Trophoblast cell (in vitro differentiated cells and primary cell): ENCODE measurements around the gene AZU1.

Experiments used
- DNase-seq, 2 donors: peaks; one replicate each; pipeline ENCODE4 v3.0.0-alpha.2; 2016
- H2AFZ ChIP-seq: 2 replicates; pipeline ENCODE4 v1.6.1; 2013; ENCODE audit warnings: low read length, moderate library complexity, mild to moderate bottlenecking; ENCODE audit not compliant: insufficient read depth, poor library complexity
- H2AK5ac ChIP-seq: 2 replicates; pipeline ENCODE4 v1.6.1; 2013; ENCODE audit warnings: mild to moderate bottlenecking, low read length
- H2BK120ac ChIP-seq: 2 replicates; pipeline ENCODE4 v1.6.1; 2013; ENCODE audit warnings: low read length, mild to moderate bottlenecking, moderate library complexity; ENCODE audit not compliant: insufficient read depth, poor library complexity
- H2BK12ac ChIP-seq: 2 replicates; pipeline ENCODE4 v1.6.1; 2013; ENCODE audit warnings: mild to moderate bottlenecking, low read length, moderate library complexity
- H2BK5ac ChIP-seq: 2 replicates; pipeline ENCODE4 v1.6.1; 2013; ENCODE audit warnings: low read length, low read depth, moderate library complexity, mild to moderate bottlenecking; ENCODE audit not compliant: poor library complexity
- H3K14ac ChIP-seq: 2 replicates; pipeline ENCODE4 v1.6.1; 2013; ENCODE audit warnings: mild to moderate bottlenecking, low read length
- H3K18ac ChIP-seq: 2 replicates; pipeline ENCODE4 v1.6.1; 2013; ENCODE audit warnings: mild to moderate bottlenecking, low read length
- H3K23ac ChIP-seq: 2 replicates; pipeline ENCODE4 v1.6.1; 2013; ENCODE audit warnings: low read length
- H3K27ac ChIP-seq: 2 replicates; pipeline ENCODE4 v1.5.1; 2013; ENCODE audit warnings: low read depth, mild to moderate bottlenecking, inconsistent platforms, low read length, moderate library complexity
- H3K27me3 ChIP-seq: 2 replicates; pipeline ENCODE4 v1.6.1; 2013; ENCODE audit warnings: inconsistent platforms, mild to moderate bottlenecking, low read length, moderate library complexity; ENCODE audit not compliant: insufficient read depth
- H3K36me3 ChIP-seq, 2 experiments: 1 replicate in 1 of 2; 2 replicates in 1 of 2; pipeline ENCODE4 v1.6.1; 2013; ENCODE audit warnings: low read length in 2 of 2, mild to moderate bottlenecking in 2 of 2, moderate library complexity in 1 of 2; ENCODE audit not compliant: insufficient read depth in 2 of 2, control insufficient read depth in 1 of 2
- H3K4ac ChIP-seq: 2 replicates; pipeline ENCODE4 v1.6.1; 2013; ENCODE audit warnings: low read depth, mild to moderate bottlenecking, low read length, moderate library complexity
- H3K4me1 ChIP-seq, 2 experiments: 1 replicate in 1 of 2; 2 replicates in 1 of 2; pipeline ENCODE4 v1.6.1; 2013; ENCODE audit warnings: low read length in 2 of 2, mild to moderate bottlenecking in 2 of 2, moderate library complexity in 1 of 2; ENCODE audit not compliant: insufficient read depth in 2 of 2, control insufficient read depth in 1 of 2
- H3K4me2 ChIP-seq: 2 replicates; pipeline ENCODE4 v1.6.1; 2013; ENCODE audit warnings: inconsistent platforms, mild to moderate bottlenecking, low read length, moderate library complexity
- H3K4me3 ChIP-seq: 2 replicates; pipeline ENCODE4 v1.5.1; 2013; ENCODE audit warnings: mild to moderate bottlenecking, low read depth, low read length, inconsistent platforms
- H3K79me1 ChIP-seq: one replicate; pipeline ENCODE4 v1.6.1; 2013; ENCODE audit warnings: low read length
- H3K79me2 ChIP-seq: 2 replicates; pipeline ENCODE4 v1.6.1; 2013; ENCODE audit warnings: low read length, mild to moderate bottlenecking; ENCODE audit not compliant: control insufficient read depth, insufficient read depth, poor library complexity
- H3K9ac ChIP-seq: 2 replicates; pipeline ENCODE4 v1.6.1; 2013; ENCODE audit warnings: mild to moderate bottlenecking, low read length
- H3K9me3 ChIP-seq: 2 replicates; pipeline ENCODE4 v1.6.1; 2013; ENCODE audit warnings: low read depth, mild to moderate bottlenecking, control low read depth, inconsistent platforms, low read length; ENCODE audit not compliant: insufficient read depth
- H4K12ac ChIP-seq: 2 replicates; pipeline ENCODE4 v1.6.1; 2013; ENCODE audit warnings: low read depth, mild to moderate bottlenecking, low read length, moderate library complexity
- H4K8ac ChIP-seq: 2 replicates; pipeline ENCODE4 v1.6.1; 2013; ENCODE audit warnings: low read depth, mild to moderate bottlenecking, low read length, moderate library complexity
- H4K91ac ChIP-seq: one replicate; pipeline ENCODE4 v1.6.1; 2013; ENCODE audit warnings: low read depth, mild to moderate bottlenecking, low read length, moderate library complexity
- WGBS: extraction: QIAGEN DNeasy Blood & Tissue Kit; methylation state at CpG from one replicate; pipeline ENCODE4 v1.1.7; 2013; ENCODE audit warnings: missing lambda C conversion rate; ENCODE audit not compliant: insufficient read length, insufficient coverage; ENCODE audit errors: extremely low coverage; 5-methylcytosine and 5-hydroxymethylcytosine counted together

The AZU1 gene

GRCh38 chr19:803686-804418, 23.8 kb upstream of the AZU1 start:
- no peak overlapping the region for H2AFZ ChIP-seq
- H3K23ac ChIP-seq, result no peak overlapping the region
- H3K4ac ChIP-seq, result peak overlapping the region; percentile 97
- no peak overlapping the region for H2AK5ac ChIP-seq
- no peak overlapping the region for H2BK12ac ChIP-seq
- H2BK120ac ChIP-seq, result no peak overlapping the region
- H3K14ac ChIP-seq, result no peak overlapping the region
- peaks cover 56% of the 10 kb centered on the region for H3K79me2 ChIP-seq
- peaks cover 93 to 94% of the 10 kb centered on the region in 2 experiments for H3K36me3 ChIP-seq
- no peak overlapping the region for H4K12ac ChIP-seq
- no peak overlapping the region for H3K18ac ChIP-seq
- no peak overlapping the region for H2BK5ac ChIP-seq
- no peak overlapping the region for H3K27ac ChIP-seq
- H3K9ac ChIP-seq, result no peak overlapping the region
- no CpG with 5 or more reads among the region's 31 CpGs for WGBS
- H4K91ac ChIP-seq, result no peak overlapping the region
- H3K27me3 ChIP-seq, result no peaks in the 10 kb centered on the region
- DNase-seq, result no peak
- H3K9me3 ChIP-seq, result peaks cover 3% of the 10 kb centered on the region
- no peak overlapping the region for H3K4me2 ChIP-seq
- no peak overlapping the region for H4K8ac ChIP-seq
- H3K4me1 ChIP-seq, result peaks cover 25 to 28% of the 10 kb centered on the region in 2 experiments
- H3K79me1 ChIP-seq, result peaks cover 7% of the 10 kb centered on the region
- H3K4me3 ChIP-seq, result no peak overlapping the region

DNA sequence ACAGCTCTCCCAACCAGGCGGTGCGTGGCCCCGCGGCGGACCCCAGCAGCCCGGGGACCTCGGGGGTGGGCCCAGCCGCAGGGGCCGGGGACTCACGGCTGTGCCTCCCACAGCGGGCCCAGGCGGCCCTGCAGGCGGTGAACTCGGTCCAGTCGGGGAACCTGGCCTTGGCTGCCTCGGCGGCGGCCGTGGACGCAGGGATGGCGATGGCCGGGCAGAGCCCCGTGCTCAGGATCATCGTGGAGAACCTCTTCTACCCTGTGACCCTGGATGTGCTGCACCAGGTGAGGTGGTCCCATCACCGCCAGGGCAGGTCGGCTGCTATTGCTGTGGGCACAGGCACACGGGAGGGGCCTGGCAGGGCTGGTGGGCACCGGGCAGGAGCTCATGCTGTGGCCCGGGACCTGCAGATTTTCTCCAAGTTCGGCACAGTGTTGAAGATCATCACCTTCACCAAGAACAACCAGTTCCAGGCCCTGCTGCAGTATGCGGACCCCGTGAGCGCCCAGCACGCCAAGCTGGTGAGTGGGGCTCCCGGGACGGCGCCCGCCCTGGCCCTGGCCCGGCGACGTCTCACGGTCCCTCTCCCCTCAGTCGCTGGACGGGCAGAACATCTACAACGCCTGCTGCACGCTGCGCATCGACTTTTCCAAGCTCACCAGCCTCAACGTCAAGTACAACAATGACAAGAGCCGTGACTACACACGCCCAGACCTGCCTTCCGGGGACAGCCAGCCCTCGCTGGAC, 23.0 kb upstream of the AZU1 start:
- no peak overlapping the region for H3K4me3 ChIP-seq
- DNase-seq, result no peak
- no peak overlapping the region for H3K9ac ChIP-seq
- H2BK12ac ChIP-seq, result no peak overlapping the region
- peaks cover 2% of the 10 kb centered on the region for H3K79me1 ChIP-seq
- WGBS, result no CpG with 5 or more reads among the region's 53 CpGs
- H3K23ac ChIP-seq, result no peak overlapping the region
- H2AK5ac ChIP-seq, result no peak overlapping the region
- no peak overlapping the region for H4K91ac ChIP-seq
- peak overlapping the region; percentile 97 for H3K4ac ChIP-seq
- H4K12ac ChIP-seq, result no peak overlapping the region
- H3K27me3 ChIP-seq, result no peaks in the 10 kb centered on the region
- no peak overlapping the region for H2AFZ ChIP-seq
- peaks cover 22% of the 10 kb centered on the region in 2 experiments for H3K4me1 ChIP-seq
- H3K9me3 ChIP-seq, result peaks cover 3% of the 10 kb centered on the region
- peaks cover 95 to 96% of the 10 kb centered on the region in 2 experiments for H3K36me3 ChIP-seq
- H3K79me2 ChIP-seq, result peaks cover 49% of the 10 kb centered on the region
- H4K8ac ChIP-seq, result no peak overlapping the region
- no peak overlapping the region for H2BK5ac ChIP-seq
- no peak overlapping the region for H3K18ac ChIP-seq
- H3K14ac ChIP-seq, result no peak overlapping the region
- H2BK120ac ChIP-seq, result no peak overlapping the region
- no peak overlapping the region for H3K27ac ChIP-seq
- no peak overlapping the region for H3K4me2 ChIP-seq

GRCh38 chr19:805166-805551, 22.5 kb upstream of the AZU1 start:
- Histone ChIP-seq H3K14ac (no peak overlapping the region), H3K9me3 (peaks cover 3% of the 10 kb centered on the region), H2BK5ac (no peak overlapping the region), H3K18ac (no peak overlapping the region), H3K79me2 (peaks cover 46% of the 10 kb centered on the region), H3K4me1 (peaks cover 18 to 19% of the 10 kb centered on the region in 2 experiments), H3K27ac (no peak overlapping the region), H3K4ac (peak overlapping the region; percentile 97), H3K4me3 (no peak overlapping the region), H4K12ac (no peak overlapping the region), H3K23ac (no peak overlapping the region), H2AFZ (no peak overlapping the region), H2BK12ac (no peak overlapping the region), H3K4me2 (no peak overlapping the region), H4K8ac (no peak overlapping the region), H2BK120ac (no peak overlapping the region), H3K9ac (no peak overlapping the region), H3K27me3 (no peaks in the 10 kb centered on the region), H2AK5ac (no peak overlapping the region), H3K36me3 (peaks cover 97 to 98% of the 10 kb centered on the region in 2 experiments), H3K79me1 (peaks cover 2% of the 10 kb centered on the region), H4K91ac (no peak overlapping the region)
- no peak for DNase-seq
- no CpG with 5 or more reads among the region's 33 CpGs for WGBS

- no CpG with 5 or more reads among the region's 93 CpGs for WGBS
- H3K14ac ChIP-seq, result no peak overlapping the region
- no peak overlapping the region for H2BK5ac ChIP-seq
- no peak overlapping the region for H2BK120ac ChIP-seq
- no peak overlapping the region for H3K27ac ChIP-seq
- DNase-seq, result no peak
- no peak overlapping the region for H3K18ac ChIP-seq
- no peak overlapping the region for H3K9ac ChIP-seq
- H4K8ac ChIP-seq, result no peak overlapping the region
- H3K4me1 ChIP-seq, result peaks cover 12 to 13% of the 10 kb centered on the region in 2 experiments
- peaks cover 3% of the 10 kb centered on the region for H3K9me3 ChIP-seq
- no peak overlapping the region for H2BK12ac ChIP-seq
- no peak overlapping the region for H2AFZ ChIP-seq
- no peak overlapping the region for H2AK5ac ChIP-seq
- H4K91ac ChIP-seq, result no peak overlapping the region
- H3K36me3 ChIP-seq, result peaks cover 99% of the 10 kb centered on the region in 2 experiments
- no peak overlapping the region for H3K4me2 ChIP-seq
- peak overlapping the region; percentile 97 for H3K4ac ChIP-seq
- H3K79me2 ChIP-seq, result peaks cover 41% of the 10 kb centered on the region
- no peaks in the 10 kb centered on the region for H3K27me3 ChIP-seq
- no peak overlapping the region for H3K23ac ChIP-seq
- no peak overlapping the region for H3K4me3 ChIP-seq
- no peaks in the 10 kb centered on the region for H3K79me1 ChIP-seq
- no peak overlapping the region for H4K12ac ChIP-seq
These were observed 21.8 kb upstream of the AZU1 start for GRCh38 chr19:805600-806550.
